WTC11 (cell line): ENCODE data around the gene HSD3B7.

Source experiments
- NFYB ChIP-seq: sonication (generic); formaldehyde crosslinking; conservative IDR thresholded peaks from 2 replicates; pipeline ENCODE4 v1.8.0; 2022; ENCODE audit warnings: low read depth, missing genetic modification reagents
- PRRX2 ChIP-seq: fragments of 250-450 bp; sonication (Bioruptor Pico); IDR thresholded peaks from 2 replicates; pipeline ENCODE4 v1.8.0; 2021; ENCODE audit warnings: mild to moderate bottlenecking
- TF ChIP-seq, protein P1 (sequence below): fragments of 200-600 bp; IDR thresholded peaks from 2 replicates; pipeline ENCODE4 v1.8.0; 2022; ENCODE audit warnings: antibody characterized with exemption
- TF ChIP-seq, protein P2 (sequence below): fragments of 250-450 bp; sonication (Bioruptor Pico); IDR thresholded peaks from 2 replicates; pipeline ENCODE4 v1.9.0; 2021; ENCODE audit warnings: moderate library complexity, mild to moderate bottlenecking, inconsistent platforms, borderline replicate concordance
- TF ChIP-seq, protein P3 (sequence below): fragments of 250-450 bp; sonication (Bioruptor Pico); IDR thresholded peaks from 2 replicates; pipeline ENCODE4 v1.9.0; 2021; ENCODE audit warnings: mild to moderate bottlenecking
- TF ChIP-seq, protein P4 (sequence below): fragments of 250-450 bp; sonication (Bioruptor Pico); IDR thresholded peaks from 2 replicates; pipeline ENCODE4 v1.9.0; 2021; ENCODE audit warnings: mild to moderate bottlenecking
- TF ChIP-seq, protein P5 (sequence below): sonication (generic); formaldehyde crosslinking; IDR thresholded peaks from 2 replicates; pipeline ENCODE4 v1.8.1; 2022; ENCODE audit warnings: missing genetic modification reagents, borderline replicate concordance

DNA sequence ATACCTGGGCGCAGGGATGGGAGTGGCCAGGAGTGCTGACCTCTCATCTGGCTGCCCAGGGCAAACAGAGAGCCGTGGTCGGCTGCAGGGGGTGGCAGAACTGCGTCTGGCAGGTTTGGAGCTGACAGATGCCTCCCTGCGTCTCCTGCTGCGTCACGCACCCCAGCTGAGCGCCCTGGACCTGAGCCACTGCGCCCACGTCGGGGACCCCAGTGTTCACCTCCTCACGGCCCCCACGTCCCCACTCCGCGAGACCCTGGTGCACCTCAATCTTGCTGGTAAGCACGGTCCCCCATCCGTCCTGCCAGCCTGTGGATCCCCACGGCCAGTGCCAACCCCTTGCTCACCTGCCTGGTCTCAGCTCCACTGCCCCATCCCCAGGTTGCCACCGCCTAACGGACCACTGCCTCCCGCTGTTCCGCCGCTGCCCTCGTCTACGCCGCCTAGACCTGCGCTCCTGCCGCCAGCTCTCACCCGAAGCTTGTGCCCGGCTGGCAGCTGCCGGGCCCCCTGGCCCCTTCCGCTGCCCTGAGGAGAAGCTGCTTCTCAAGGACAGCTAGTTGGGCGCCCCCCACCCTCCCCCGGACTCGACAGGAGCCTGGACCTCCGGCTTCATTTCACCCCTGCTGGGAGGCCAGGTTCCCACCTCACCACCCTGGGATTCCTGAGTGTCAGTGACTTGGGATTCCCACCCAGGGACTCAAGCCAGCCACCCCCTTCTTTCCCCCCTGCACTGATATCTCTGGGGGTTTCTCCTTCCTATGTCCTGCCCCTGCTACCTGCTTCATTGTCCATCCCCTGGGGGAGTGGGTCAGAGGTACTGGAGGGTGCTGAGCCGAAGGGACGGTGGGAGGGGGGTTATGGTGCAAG, 38.1 kb upstream of the HSD3B7 start:
- TF ChIP-seq, protein P1, sequence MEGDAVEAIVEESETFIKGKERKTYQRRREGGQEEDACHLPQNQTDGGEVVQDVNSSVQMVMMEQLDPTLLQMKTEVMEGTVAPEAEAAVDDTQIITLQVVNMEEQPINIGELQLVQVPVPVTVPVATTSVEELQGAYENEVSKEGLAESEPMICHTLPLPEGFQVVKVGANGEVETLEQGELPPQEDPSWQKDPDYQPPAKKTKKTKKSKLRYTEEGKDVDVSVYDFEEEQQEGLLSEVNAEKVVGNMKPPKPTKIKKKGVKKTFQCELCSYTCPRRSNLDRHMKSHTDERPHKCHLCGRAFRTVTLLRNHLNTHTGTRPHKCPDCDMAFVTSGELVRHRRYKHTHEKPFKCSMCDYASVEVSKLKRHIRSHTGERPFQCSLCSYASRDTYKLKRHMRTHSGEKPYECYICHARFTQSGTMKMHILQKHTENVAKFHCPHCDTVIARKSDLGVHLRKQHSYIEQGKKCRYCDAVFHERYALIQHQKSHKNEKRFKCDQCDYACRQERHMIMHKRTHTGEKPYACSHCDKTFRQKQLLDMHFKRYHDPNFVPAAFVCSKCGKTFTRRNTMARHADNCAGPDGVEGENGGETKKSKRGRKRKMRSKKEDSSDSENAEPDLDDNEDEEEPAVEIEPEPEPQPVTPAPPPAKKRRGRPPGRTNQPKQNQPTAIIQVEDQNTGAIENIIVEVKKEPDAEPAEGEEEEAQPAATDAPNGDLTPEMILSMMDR, result no peak
- TF ChIP-seq, protein P2, sequence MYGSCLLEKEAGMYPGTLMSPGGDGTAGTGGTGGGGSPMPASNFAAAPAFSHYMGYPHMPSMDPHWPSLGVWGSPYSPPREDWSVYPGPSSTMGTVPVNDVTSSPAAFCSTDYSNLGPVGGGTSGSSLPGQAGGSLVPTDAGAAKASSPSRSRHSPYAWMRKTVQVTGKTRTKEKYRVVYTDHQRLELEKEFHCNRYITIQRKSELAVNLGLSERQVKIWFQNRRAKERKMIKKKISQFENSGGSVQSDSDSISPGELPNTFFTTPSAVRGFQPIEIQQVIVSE (CRISPR knock-in tag), result no peak
- TF ChIP-seq, protein P3, sequence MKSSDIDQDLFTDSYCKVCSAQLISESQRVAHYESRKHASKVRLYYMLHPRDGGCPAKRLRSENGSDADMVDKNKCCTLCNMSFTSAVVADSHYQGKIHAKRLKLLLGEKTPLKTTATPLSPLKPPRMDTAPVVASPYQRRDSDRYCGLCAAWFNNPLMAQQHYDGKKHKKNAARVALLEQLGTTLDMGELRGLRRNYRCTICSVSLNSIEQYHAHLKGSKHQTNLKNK (CRISPR knock-in tag), result no peak
- TF ChIP-seq PRRX2 (CRISPR knock-in tag) (no peak), NFYB (no peak)
- TF ChIP-seq, protein P4, sequence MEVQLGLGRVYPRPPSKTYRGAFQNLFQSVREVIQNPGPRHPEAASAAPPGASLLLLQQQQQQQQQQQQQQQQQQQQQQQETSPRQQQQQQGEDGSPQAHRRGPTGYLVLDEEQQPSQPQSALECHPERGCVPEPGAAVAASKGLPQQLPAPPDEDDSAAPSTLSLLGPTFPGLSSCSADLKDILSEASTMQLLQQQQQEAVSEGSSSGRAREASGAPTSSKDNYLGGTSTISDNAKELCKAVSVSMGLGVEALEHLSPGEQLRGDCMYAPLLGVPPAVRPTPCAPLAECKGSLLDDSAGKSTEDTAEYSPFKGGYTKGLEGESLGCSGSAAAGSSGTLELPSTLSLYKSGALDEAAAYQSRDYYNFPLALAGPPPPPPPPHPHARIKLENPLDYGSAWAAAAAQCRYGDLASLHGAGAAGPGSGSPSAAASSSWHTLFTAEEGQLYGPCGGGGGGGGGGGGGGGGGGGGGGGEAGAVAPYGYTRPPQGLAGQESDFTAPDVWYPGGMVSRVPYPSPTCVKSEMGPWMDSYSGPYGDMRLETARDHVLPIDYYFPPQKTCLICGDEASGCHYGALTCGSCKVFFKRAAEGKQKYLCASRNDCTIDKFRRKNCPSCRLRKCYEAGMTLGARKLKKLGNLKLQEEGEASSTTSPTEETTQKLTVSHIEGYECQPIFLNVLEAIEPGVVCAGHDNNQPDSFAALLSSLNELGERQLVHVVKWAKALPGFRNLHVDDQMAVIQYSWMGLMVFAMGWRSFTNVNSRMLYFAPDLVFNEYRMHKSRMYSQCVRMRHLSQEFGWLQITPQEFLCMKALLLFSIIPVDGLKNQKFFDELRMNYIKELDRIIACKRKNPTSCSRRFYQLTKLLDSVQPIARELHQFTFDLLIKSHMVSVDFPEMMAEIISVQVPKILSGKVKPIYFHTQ (CRISPR knock-in tag), result no peak
- TF ChIP-seq, protein P5, sequence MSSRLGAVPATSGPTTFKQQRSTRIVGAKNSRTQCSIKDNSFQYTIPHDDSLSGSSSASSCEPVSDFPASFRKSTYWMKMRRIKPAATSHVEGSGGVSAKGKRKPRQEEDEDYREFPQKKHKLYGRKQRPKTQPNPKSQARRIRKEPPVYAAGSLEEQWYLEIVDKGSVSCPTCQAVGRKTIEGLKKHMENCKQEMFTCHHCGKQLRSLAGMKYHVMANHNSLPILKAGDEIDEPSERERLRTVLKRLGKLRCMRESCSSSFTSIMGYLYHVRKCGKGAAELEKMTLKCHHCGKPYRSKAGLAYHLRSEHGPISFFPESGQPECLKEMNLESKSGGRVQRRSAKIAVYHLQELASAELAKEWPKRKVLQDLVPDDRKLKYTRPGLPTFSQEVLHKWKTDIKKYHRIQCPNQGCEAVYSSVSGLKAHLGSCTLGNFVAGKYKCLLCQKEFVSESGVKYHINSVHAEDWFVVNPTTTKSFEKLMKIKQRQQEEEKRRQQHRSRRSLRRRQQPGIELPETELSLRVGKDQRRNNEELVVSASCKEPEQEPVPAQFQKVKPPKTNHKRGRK (CRISPR knock-in tag), result no peak
